Chondrocyte (in vitro differentiated cells): ENCODE measurements around the gene ADAT3. TPM values are rescaled to one million over a fixed set of nuclear protein-coding genes. Genes with fewer than 3 reads are reported as not detected.
"Not testable (repeated sequence)": the region's sequence is repeated elsewhere in the genome, so short reads cannot be mapped to it uniquely, and the experiment has no call there.

Source experiments
- DNase-seq: peaks from one replicate; pipeline ENCODE4 v3.0.0; 2021; ENCODE audit warnings: mixed read lengths, low spot score
- H3K27ac Mint-ChIP-seq: one replicate; pipeline ENCODE4 v1.8.0; 2021; ENCODE audit warnings: mild to moderate bottlenecking, moderate library complexity, mixed read lengths; ENCODE audit not compliant: unreplicated experiment
- H3K27me3 Mint-ChIP-seq: 2 replicates; pipeline ENCODE4 v1.8.0; 2021; ENCODE audit warnings: low read depth, mixed read lengths
- H3K36me3 Mint-ChIP-seq: 2 replicates; pipeline ENCODE4 v1.8.0; 2021; ENCODE audit warnings: low read depth, mixed read lengths
- H3K4me1 Mint-ChIP-seq: 2 replicates; pipeline ENCODE4 v1.8.0; 2021; ENCODE audit warnings: low read depth, mild to moderate bottlenecking, mixed read lengths
- H3K4me3 Mint-ChIP-seq: one replicate; pipeline ENCODE4 v1.8.0; 2021; ENCODE audit warnings: mild to moderate bottlenecking, moderate library complexity, mixed read lengths; ENCODE audit not compliant: unreplicated experiment
- H3K9me3 Mint-ChIP-seq: 2 replicates; pipeline ENCODE4 v1.8.0; 2021; ENCODE audit warnings: low read depth, mixed read lengths
- total RNA-seq: library from RNA; stranded (reverse); gene quantifications from 3 replicates; pipeline ENCODE4 v1.2.1, GENCODE V29; 2021
- TF ChIP-seq, protein P1 (sequence below): fragments of 200-600 bp; sonication (generic); IDR thresholded peaks from 2 replicates; pipeline ENCODE4 v1.5.0; 2021; ENCODE audit warnings: antibody characterized with exemption, mild to moderate bottlenecking, moderate library complexity

Gene ADAT3
- total RNA-seq, 1 donor from 2014 or later = 3.6 TPM

DNA sequence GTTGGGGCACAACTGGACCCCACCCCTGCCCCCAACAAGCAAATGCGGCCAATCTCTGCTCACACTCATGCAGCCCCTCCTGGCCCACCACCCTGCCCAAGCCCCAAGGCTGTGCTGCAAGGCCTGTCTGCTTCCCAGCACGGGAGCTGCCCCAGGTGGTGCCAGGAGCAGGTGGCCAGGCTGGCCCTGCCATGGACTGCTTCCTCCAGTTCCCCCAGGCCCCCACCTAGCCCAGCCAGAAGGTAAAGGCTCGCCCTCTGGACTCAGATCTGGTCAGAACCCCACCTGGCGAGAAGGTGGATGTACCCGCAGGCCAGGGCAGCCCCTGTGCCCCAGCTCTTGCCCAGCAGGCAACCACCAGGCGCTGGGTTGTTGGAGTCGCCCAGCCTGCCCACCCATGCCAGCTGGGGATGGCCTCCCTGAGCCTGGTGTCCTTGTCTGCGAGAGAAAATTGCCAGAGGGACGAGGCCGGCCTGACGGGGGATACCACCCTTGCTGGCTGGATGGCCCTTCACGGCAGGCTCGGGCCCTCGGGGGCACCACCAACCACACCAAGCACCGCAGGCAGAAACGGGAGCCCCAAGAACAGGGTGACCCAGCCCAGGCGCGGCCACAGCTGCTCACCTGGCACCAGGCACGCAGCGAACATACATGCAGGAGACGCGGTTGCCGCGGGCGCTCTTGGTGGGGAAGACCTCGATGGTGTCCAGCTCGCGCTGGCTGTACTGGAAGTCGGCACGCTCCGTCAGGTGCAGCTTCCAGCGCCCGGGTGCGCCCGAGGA, 24.4 kb upstream of the ADAT3 start:
- H3K27ac Mint-ChIP-seq = no peak overlapping the region
- H3K9me3 Mint-ChIP-seq = no peaks in the 10 kb centered on the region
- no peaks in the 10 kb centered on the region for H3K36me3 Mint-ChIP-seq
- peaks cover 32% of the 10 kb centered on the region for H3K4me1 Mint-ChIP-seq
- no peaks in the 10 kb centered on the region for H3K27me3 Mint-ChIP-seq
- TF ChIP-seq, protein P1, sequence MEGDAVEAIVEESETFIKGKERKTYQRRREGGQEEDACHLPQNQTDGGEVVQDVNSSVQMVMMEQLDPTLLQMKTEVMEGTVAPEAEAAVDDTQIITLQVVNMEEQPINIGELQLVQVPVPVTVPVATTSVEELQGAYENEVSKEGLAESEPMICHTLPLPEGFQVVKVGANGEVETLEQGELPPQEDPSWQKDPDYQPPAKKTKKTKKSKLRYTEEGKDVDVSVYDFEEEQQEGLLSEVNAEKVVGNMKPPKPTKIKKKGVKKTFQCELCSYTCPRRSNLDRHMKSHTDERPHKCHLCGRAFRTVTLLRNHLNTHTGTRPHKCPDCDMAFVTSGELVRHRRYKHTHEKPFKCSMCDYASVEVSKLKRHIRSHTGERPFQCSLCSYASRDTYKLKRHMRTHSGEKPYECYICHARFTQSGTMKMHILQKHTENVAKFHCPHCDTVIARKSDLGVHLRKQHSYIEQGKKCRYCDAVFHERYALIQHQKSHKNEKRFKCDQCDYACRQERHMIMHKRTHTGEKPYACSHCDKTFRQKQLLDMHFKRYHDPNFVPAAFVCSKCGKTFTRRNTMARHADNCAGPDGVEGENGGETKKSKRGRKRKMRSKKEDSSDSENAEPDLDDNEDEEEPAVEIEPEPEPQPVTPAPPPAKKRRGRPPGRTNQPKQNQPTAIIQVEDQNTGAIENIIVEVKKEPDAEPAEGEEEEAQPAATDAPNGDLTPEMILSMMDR = no peak
- DNase-seq = peak; percentile 90
- H3K4me3 Mint-ChIP-seq = no peak overlapping the region

DNA sequence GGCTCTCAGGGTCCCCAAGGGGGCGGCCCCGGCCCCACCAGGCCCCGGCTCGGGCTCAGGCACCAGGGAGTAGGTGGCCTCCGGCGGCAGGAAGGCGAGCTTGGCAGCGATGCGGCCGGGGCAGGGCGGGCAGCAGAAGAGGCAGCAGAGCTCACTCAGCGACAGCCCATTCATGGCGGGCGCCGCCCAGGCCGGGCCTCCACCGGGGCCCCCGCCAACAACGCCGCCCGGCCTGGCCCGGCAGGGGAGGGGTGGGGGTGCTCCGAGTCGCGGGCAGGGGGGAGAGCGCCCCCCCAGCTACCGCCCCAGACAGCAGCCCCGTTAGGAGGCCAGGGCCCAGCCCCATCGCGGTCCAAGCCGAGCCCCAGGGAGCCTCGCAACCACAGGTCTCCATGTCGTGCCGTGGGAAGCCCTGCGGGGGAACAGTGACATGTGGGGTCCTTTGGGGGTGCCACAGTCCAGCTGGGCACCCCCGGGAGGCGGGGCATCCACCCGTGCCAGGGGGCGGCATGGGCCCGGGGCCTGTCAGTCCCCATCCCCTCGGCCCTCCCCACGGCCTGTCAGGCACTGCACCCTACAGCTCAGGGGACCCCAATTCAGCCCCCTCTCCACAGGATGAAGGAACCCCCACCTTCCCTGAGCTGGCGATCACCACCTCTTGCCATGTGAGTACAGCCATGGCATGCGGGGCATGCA, 23.7 kb upstream of the ADAT3 start:
- H3K4me3 Mint-ChIP-seq, DNase-seq, H3K27ac Mint-ChIP-seq, H3K9me3 Mint-ChIP-seq, H3K27me3 Mint-ChIP-seq, H3K36me3 Mint-ChIP-seq: not testable (repeated sequence)
- H3K4me1 Mint-ChIP-seq = peaks cover 28% of the 10 kb centered on the region

DNA sequence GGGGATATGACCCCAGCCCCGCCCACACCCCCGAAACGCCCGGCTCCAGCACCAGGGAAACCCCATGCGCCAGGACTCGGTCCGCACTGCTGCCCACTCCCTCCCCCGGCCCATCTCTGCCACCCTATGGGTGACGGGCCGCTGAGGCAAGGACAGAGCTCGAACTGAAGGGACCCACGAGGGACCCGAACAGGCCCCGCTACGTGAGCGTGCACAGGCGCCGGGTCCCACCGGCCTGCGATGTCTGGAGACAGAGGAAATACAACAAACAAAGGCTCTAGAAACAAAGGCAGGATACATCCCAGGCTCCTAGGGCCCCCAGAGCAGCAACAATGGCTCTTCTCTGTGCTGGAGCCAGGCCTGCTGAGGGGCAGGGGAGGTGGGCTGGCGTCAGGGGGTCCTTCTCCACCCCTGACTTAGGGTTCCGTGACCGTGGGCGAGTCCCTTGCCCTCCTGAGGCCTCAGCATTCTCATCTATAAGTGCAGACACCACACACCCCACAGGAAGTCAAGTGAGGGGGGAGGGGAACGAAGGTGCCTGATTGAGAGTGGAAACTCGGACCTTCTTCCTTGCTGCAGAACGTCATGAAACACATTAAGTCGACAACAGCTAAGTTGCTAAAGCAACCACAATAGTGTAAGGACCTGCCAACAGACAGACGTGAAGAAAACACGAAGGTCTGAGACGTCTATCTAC, 23.0 kb upstream of the ADAT3 start:
- Mint-ChIP-seq H3K9me3 (no peaks in the 10 kb centered on the region), H3K36me3 (no peaks in the 10 kb centered on the region), H3K4me3 (peak overlapping the region; percentile 92), H3K27ac (peak overlapping the region; percentile 54), H3K27me3 (no peaks in the 10 kb centered on the region), H3K4me1 (peaks cover 28% of the 10 kb centered on the region)
- no peak for DNase-seq
- TF ChIP-seq, protein P1 = no peak

DNA sequence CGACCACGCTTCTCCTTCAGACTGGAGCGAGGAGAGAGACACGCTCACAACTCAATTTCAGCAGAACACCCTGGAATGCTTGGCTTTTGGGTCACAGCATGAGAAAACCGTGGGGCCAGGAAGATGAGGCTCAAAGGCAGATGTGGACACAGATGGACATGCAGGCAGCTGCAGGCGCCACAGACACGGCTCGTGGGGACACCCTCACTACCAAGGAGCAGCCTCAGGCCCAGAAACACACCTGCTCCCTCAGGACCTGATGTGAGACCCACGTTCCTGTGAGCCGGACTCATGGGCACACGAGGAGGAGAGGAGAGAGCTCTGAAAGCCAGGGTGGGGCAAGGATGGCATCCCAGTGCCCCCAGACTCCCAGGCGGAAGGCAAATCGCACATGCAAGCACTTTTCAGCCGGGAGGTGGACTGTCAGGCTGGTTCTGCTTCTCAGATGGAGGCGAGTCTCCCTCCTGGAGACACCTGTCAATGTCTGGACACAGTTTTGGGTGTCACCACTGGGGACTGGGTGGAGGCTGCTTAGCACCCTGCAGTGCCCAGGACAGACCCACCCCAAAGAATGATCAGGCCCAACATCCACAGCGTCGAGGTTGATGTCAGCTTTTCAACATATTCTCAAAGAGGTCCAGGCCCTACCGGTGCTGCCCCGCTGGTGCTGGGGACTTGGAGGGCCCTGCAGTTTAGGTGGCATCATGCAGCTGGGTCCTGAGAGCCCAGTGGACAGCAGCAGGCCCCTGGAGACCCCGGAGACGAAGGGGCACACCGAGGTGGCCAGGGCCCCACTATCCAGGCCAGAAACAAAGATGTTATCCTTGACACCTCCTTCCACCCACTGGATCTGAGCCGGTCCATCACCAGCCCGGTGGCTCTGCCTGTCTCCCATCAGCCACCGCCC, 22.2 kb upstream of the ADAT3 start:
- Mint-ChIP-seq H3K9me3 (no peaks in the 10 kb centered on the region), H3K36me3 (no peaks in the 10 kb centered on the region), H3K27ac (peak overlapping the region; percentile 90), H3K4me3 (peak overlapping the region; percentile 92), H3K4me1 (peaks cover 32% of the 10 kb centered on the region), H3K27me3 (no peaks in the 10 kb centered on the region)
- DNase-seq = no peak
- TF ChIP-seq, protein P1 = no peak

DNA sequence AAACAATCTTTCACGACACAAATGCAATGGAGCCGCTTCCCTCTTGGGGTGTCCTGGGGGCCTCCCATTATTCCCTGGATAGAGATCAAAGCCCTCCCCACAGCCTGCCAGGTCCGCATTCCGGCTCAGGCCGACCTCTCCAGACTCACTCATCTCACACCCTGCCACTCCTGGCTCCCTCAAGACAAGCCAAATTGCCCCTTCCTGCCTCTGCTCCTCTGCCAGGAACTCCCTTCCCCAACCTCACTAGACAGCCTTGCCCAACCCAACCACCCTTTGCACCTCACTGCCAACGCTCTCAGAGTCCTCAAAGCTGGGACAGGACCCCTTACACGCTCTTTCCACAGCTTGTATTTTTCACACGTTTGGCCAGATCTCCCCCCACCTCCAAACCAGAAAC, 21.4 kb upstream of the ADAT3 start:
- TF ChIP-seq, protein P1 = no peak
- Mint-ChIP-seq H3K4me3 (peak overlapping the region; percentile 92), H3K27me3 (no peaks in the 10 kb centered on the region), H3K4me1 (peaks cover 32% of the 10 kb centered on the region), H3K27ac (peak overlapping the region; percentile 90), H3K9me3 (no peaks in the 10 kb centered on the region), H3K36me3 (no peaks in the 10 kb centered on the region)
- DNase-seq = no peak
